Measurements from ENCODE around the gene MFSD2A. TPM values are rescaled to one million over a fixed set of nuclear protein-coding genes. Genes with fewer than 3 reads are reported as not detected.
A peak's percentile ranks its signal among the peaks of the same experiment; 100 is the strongest.

The MFSD2A gene
- total and polyA plus RNA-seq, 9 of the 15 experiments (the other 6 are each of a cell fraction or from before 2014, with no cell fraction given) = 0.06 to 0.40 (median 0.15) TPM; not detected in 4

DNA sequence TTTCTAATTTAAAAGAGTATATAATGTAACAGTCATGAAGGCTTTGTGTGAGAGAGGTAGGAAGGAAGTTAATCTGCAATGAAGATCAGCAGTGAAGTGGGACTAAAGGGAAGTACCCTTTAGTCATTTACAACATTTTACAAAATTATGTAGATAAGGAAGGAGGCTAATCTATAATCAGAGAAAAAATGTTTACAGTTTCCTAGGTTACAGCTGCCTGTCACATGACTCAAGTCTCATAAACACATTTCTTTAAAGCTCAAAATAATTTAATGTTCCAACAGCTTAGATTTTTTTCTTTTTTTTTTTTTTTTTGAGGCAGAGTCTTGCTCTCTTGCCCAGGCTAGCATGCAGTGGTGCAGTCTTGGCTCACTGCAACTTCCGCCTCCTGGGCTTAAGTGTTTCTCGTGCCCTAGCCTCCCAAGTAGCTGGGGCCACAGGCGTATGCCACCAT is 59.3 kb downstream of the MFSD2A start:
- FAIRE-seq = no peak
- H3K4me1 ChIP-seq (replicated peaks in 1 of 2; ENCODE audit: control insufficient read depth in 2 of 2, insufficient read depth in 2 of 2, low read length in 2 of 2) = peaks cover 0 to 6% of the 10 kb centered on the region in 2 experiments; a peak in 1 of 5 replicates
- H3K27ac ChIP-seq (ENCODE audit: extremely low read depth, low read depth, low read length) = no peak overlapping the region
- CTCF ChIA-PET (ENCODE audit: low intra/inter-chr PET ratio) = no interaction called here
- H3K27me3 ChIP-seq (ENCODE audit: control insufficient read depth in 2 of 2, insufficient read depth in 2 of 2, low read length in 2 of 2) = no peaks in the 10 kb centered on the region; a peak in 1 of 5 replicates
- 62% methylated on average over 3 of the region's 3 CpGs for WGBS (ENCODE audit: insufficient coverage, low coverage, missing lambda C conversion rate)
- H3K4me2 ChIP-seq (ENCODE audit: insufficient read depth, low read length) = no peak overlapping the region
- no TSS peak for BruUV-seq (replicated peaks)
- H4K20me1 ChIP-seq (replicated peaks; ENCODE audit: control insufficient read depth, insufficient read depth, low read length) = no peaks in the 10 kb centered on the region
- H3K9ac ChIP-seq (ENCODE audit: insufficient read depth in 1 of 2, low read depth in 2 of 2, low read length in 2 of 2) = no peak overlapping the region
- DNase-seq (ENCODE audit: extremely low read depth in 1 of 4, low spot score in 3 of 4) = no peak
- no peaks in the 10 kb centered on the region for H3K9me3 ChIP-seq (replicated peaks; ENCODE audit: control insufficient read depth, insufficient read depth, low read depth, low read length)
- POLR2A ChIA-PET = interaction anchor here (0.8 to 1.5 kb wide), 6 partner anchors 9 to 43 kb away, joined by 3 to 6 read pairs (median 3); no protein-coding TSS in a partner anchor
- no peak for ATAC-seq
- no peaks in the 10 kb centered on the region for H3K79me2 ChIP-seq (ENCODE audit: control insufficient read depth, insufficient read depth, low read length)
- no peak overlapping the region for H2AFZ ChIP-seq (ENCODE audit: low read depth, low read length)
- H3K4me3 ChIP-seq = no peak overlapping the region
- no peaks in the 10 kb centered on the region for H3K36me3 ChIP-seq (ENCODE audit: control insufficient read depth, insufficient read depth, low read length)
- in situ Hi-C loops (cut with MboI) = no loop called here
- no peaks in the 10 kb centered on the region for H3K9me1 ChIP-seq (ENCODE audit: control insufficient read depth, insufficient read depth, low read length)
- intact Hi-C loops (cut with micrococcal nuclease) = no loop called here
- TF ChIP-seq RFX1 (IDR thresholded peaks at IDR 0.05) (peak; percentile 76), FOXJ2 (tag; IDR thresholded peaks at IDR 0.05) (peak; percentile 98), RAD51 (IDR thresholded peaks at IDR 0.05; ENCODE audit: borderline replicate concordance, low read depth) (peak; percentile 80), SIN3B (IDR thresholded peaks at IDR 0.05; ENCODE audit: low read depth) (no peak), NR2C2 (CRISPR knock-in tag; IDR thresholded peaks at IDR 0.05) (no peak), NR2C2 (tag; IDR thresholded peaks at IDR 0.05) (0 out of 2 replicates have a peak, but pooled peaks have one; percentile 50), XRCC5 (IDR thresholded peaks at IDR 0.05; ENCODE audit: low read depth, low read length) (no peak), POLR2G (IDR thresholded peaks at IDR 0.05; ENCODE audit: low read depth, low read length) (no peak), MTA1 (IDR thresholded peaks at IDR 0.05; ENCODE audit: borderline replicate concordance) (peak; percentile 23; the same call in 1 of the 2 replicates), TOE1 (IDR thresholded peaks at IDR 0.05; ENCODE audit: borderline replicate concordance) (peak; percentile 90), TOE1 (CRISPR knock-in tag; IDR thresholded peaks at IDR 0.05; ENCODE audit: borderline replicate concordance, low read depth) (no peak), SPI1 (IDR thresholded peaks at IDR 0.05; ENCODE audit: borderline replicate concordance, low read depth, low read length) (peak; percentile 6; the same call in 1 of the 2 replicates), CHCHD3 (CRISPR knock-in tag; IDR thresholded peaks at IDR 0.05) (no peak), ADNP (tag; IDR thresholded peaks at IDR 0.05) (0 out of 2 replicates have a peak, but pooled peaks have one; percentile 29), ZBTB43 (CRISPR knock-in tag; IDR thresholded peaks at IDR 0.05) (no peak), MLLT1 (IDR thresholded peaks at IDR 0.05) (no peak), HLTF (IDR thresholded peaks at IDR 0.05) (no peak)
- TF ChIP-seq, protein P1, sequence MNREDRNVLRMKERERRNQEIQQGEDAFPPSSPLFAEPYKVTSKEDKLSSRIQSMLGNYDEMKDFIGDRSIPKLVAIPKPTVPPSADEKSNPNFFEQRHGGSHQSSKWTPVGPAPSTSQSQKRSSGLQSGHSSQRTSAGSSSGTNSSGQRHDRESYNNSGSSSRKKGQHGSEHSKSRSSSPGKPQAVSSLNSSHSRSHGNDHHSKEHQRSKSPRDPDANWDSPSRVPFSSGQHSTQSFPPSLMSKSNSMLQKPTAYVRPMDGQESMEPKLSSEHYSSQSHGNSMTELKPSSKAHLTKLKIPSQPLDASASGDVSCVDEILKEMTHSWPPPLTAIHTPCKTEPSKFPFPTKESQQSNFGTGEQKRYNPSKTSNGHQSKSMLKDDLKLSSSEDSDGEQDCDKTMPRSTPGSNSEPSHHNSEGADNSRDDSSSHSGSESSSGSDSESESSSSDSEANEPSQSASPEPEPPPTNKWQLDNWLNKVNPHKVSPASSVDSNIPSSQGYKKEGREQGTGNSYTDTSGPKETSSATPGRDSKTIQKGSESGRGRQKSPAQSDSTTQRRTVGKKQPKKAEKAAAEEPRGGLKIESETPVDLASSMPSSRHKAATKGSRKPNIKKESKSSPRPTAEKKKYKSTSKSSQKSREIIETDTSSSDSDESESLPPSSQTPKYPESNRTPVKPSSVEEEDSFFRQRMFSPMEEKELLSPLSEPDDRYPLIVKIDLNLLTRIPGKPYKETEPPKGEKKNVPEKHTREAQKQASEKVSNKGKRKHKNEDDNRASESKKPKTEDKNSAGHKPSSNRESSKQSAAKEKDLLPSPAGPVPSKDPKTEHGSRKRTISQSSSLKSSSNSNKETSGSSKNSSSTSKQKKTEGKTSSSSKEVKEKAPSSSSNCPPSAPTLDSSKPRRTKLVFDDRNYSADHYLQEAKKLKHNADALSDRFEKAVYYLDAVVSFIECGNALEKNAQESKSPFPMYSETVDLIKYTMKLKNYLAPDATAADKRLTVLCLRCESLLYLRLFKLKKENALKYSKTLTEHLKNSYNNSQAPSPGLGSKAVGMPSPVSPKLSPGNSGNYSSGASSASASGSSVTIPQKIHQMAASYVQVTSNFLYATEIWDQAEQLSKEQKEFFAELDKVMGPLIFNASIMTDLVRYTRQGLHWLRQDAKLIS (CRISPR knock-in tag; IDR thresholded peaks at IDR 0.05) = 0 out of 2 replicates have a peak, but pooled peaks have one; percentile 5

Measured in K562 (cell line).